Right kidney (tissue), 1 donor: Measurements from ENCODE around the gene TSSK1B.
"Not testable (repeated sequence)": the region's sequence is repeated elsewhere in the genome, so short reads cannot be mapped to it uniquely, and the experiment has no call there.

Experiments used
- DNase-seq: peaks from one replicate; pipeline ENCODE4 v3.0.0-alpha.2; 2016

The TSSK1B gene

GRCh38 chr5:113397986-113398385, 36.8 kb downstream of the TSSK1B start:
- not testable (repeated sequence) for DNase-seq

- DNase-seq, result no peak
Observed at GRCh38 chr5:113397046-113397445, 37.7 kb downstream of the TSSK1B start.

DNA sequence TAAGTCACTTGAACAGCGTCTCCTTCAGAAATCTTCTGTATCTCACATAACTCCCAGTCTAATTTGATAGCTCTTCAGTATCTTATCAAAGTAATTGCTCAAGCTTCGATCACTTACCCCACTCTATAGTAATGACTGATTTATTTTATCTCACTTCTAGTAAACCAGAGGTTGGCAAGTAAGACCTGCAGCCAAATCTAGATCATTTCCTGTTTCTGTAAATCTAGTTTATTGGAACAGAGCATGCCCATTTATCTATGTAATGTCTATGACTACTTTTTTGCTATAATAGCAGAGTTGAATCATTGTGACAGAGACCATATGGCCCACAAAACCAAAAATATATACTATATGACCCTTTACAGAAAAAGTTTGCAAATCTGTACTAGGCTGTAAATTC, 40.1 kb downstream of the TSSK1B start:
- DNase-seq, result no peak

GRCh38 chr5:113390224-113390623, 44.6 kb downstream of the TSSK1B start:
- DNase-seq, result no peak

DNA sequence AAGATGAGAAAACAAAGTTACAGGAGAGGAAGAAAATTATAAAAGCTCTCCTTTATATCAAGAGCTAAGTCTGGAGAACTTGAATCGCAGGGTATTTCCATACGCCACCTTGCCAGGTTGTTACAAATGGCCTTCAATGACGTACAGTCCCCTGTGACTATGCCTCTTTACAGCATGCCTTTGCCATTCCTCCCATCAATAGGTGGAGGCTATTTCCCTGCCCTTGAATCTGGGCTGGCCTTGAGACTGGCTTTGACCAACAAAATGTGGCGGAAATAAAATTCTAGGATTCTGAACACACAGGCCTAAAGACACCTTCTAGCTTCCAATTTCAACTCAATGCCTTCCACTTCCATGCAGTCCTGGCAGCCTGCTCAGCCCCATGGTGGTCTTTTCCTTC, 45.7 kb downstream of the TSSK1B start:
- DNase-seq, result no peak

DNA sequence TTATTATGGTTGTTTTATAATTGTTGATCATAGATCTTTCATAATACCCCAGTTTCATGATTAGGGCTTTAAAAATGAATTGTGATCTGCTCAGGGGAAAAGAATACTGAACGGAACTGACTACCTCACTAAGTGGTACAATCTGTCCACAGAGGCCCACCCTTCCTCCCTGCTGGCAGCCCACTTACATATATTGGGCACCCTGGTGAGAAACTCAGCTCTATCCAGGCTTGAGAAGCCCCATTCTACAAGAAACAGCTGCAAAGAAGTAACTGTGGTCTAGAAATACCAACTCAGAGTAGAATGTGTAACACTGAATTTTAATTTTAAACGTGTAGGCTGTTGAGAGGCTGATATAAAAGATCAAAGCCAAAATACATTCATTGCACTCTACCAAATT, 46.9 kb downstream of the TSSK1B start:
- no peak for DNase-seq

DNA sequence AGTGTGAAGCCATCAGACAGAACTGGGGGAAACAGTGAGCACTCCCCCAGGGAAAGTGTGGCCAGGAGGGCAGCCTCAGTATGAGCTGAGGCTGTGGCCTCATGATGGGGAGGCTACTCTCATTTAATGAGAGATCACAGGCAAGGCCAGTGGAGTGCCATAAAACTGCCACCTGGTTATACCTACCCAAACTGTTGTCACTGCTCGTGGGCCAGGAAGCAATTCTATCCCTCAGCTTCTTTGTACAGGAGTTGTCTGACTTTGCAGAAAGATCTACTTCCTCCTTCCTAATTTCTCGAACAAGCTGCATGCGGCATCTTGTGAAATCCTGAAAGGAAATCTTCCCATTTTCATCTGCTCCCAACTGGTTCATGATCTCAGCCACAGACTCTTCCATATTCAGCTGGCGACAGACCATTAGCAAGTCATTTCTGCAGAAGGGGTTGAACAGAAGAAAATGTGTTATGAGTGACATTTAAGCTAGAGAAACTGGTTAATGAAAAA, 50.0 kb downstream of the TSSK1B start:
- DNase-seq, result no peak

- DNase-seq, result no peak
Observed at GRCh38 chr5:113382731-113383130, 52.1 kb downstream of the TSSK1B start.
